GM21367 (cell line): ENCODE results near the gene CD164.
"Not testable (repeated sequence)": the region's sequence is repeated elsewhere in the genome, so short reads cannot be mapped to it uniquely, and the experiment has no call there.

Source experiments
- ATAC-seq: cut with Tn5 transposase; IDR thresholded peaks from one replicate; pipeline ENCODE4 v1.9.1; 2021; ENCODE audit not compliant: unreplicated experiment

CD164 gene

DNA sequence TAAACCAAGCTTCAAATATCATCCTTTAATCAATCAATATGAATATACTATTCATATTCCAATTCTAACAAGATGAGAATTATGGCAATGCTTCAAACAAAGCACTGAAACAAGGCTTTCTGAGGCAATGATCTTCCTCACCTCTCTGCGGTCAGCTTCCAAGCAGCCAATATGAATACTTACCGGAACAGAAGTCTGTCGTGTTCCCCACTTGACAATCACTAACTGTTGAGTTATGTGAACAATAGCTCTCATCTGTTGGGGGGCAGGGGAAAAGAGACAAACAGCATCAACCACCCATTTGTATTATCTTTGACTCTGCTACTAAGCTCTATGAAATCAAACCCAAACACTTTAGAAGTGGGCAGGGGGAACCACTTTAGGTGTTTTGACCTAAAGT, 4.5 kb downstream of the CD164 start:
- ATAC-seq = no peak

DNA sequence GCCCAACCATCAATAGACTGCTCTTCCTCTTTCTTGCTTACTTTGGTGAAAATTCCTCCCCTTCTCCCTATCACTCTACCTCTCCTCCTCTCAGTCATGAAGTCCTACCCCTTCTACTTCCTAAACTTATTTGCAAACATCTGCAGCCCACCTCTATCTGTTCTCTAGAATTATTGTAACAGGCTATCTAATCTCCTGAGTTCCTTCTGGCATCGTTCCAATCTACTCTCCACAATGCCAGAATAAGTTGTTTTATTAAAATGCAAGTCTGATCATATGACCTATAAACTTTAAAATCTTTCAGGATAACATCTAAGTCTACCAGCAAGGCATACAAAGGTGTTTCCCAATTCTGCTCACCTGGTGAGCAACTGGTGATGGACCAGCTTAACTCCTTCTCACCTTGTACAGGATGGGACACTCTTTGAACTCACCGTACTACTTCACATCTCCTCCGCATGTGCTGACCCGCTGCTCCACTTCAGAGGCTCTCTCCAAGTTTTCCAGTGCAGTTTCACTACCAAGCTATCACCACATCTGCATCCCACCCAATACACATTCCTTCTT, 7.9 kb downstream of the CD164 start:
- ATAC-seq = no peak

- peak; percentile 96 for ATAC-seq
These were observed 8.5 kb downstream of the CD164 start for GRCh38 chr6:109373762-109374161.

- ATAC-seq = no peak
These were observed 8.9 kb downstream of the CD164 start for GRCh38 chr6:109373331-109373730.

- no peak for ATAC-seq
These were observed 10.1 kb downstream of the CD164 start for GRCh38 chr6:109372130-109372529.

DNA sequence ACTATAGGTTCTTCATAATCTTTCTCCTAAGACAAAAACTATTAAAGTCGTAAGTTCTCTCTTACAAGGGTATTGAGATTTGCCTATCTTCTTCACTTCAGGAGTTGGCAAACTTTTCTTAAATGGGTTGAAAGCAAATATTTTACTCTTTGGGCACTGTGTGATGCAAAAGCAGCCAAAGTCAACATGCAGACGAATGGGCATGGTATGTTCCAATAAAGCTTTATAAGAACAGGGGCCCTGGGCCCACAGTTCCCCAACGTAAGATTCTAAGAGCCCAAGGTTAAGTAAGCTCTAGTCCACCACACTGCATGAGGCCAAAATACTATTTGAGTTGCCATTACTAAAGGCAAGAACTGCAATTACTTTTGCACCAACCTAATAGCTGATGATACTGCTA, 11.5 kb downstream of the CD164 start:
- no peak for ATAC-seq

GRCh38 chr6:109370336-109370735, 11.9 kb downstream of the CD164 start:
- ATAC-seq = no peak

DNA sequence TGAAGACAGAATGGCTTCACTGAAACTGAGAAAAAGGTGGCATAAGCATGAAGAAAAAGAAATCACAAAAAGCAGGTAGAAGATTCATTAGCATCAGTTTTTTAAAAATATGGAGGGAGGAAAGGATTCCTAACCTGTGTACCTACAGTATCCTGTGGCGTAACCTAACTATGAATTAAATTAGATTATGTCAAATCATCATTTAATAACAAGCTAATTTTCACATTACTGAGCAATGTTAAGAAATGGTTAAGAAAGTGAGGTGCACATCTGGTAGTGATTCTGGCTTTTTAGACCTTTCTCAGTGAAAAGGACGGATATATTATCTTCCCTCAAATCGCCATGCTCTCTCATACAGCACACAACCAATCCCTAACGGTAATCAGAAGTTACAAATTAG, 12.5 kb downstream of the CD164 start:
- ATAC-seq = no peak

DNA sequence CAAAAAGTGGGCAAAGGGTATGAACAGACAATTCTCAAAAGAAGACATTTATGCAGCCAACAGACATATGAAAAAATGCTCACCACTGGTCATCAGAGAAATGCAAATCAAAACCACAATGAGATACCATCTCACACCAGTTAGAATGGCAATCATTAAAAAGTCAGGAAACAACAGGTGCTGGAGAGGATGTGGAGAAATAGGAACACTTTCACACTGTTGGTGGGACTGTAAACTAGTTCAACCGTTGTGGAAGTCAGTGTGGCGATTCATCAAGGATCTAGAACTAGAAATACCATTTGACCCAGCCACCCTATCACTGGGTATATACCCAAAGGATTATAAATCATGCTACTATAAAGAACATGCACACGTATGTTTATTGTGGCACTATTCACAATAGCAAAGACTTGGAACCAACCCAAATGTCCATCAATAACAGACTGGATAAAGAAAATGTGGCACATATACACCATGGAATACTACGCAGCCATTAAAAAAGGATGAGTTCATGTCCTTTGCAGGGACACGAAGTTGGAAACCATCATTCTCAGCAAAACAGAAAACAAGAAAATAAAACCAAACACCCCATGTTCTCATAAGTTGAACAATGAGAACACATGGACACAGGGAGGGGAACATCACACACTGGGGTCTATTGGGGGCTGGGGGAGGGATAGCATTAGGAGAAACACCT, 17.7 kb downstream of the CD164 start:
- not testable (repeated sequence) for ATAC-seq

DNA sequence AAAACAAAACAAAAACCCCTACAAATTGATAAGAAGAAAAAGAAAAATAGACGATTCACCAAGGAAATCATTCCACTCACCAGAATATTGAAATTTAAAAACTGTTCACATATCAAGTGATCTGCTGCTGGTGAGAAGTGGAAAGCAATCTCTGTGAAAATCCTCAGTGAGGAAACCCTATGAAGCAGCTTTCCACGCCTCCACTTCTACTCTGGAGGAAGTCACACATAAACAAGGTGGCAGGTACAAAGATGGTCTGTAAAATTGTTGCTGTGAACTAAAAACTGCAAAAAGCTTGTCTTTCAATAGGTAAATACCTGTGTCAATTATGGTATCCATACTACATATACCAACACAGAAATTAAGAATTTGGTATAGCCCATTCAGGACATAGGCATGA, 18.5 kb downstream of the CD164 start:
- no peak for ATAC-seq

GRCh38 chr6:109362102-109362884, 20.0 kb downstream of the CD164 start:
- ATAC-seq = no peak

GRCh38 chr6:109360791-109361190, 21.5 kb downstream of the CD164 start:
- ATAC-seq = no peak

DNA sequence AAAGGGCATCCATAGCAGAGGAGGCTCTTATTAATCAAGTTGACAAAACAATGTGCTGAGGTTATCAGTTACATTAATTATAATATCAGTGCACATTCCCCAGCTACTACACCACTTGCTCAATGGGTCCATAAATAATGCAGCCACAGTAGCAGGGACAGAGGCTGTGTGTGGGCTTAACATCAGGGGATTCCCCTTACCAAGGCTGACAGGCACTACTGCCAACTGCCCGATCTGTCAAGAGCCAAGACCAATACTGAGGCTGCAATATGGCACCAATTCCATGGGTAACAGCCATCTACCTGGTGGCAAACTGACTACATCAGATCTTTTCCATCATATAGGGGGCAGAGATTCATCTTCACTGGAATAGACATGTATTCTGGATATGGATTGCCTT, 22.0 kb downstream of the CD164 start:
- no peak for ATAC-seq

GRCh38 chr6:109359248-109359647, 23.0 kb downstream of the CD164 start:
- ATAC-seq = no peak

- ATAC-seq = no peak
These were observed 24.1 kb downstream of the CD164 start for GRCh38 chr6:109358204-109358603.

GRCh38 chr6:109356237-109356636, 26.0 kb downstream of the CD164 start:
- ATAC-seq = no peak

DNA sequence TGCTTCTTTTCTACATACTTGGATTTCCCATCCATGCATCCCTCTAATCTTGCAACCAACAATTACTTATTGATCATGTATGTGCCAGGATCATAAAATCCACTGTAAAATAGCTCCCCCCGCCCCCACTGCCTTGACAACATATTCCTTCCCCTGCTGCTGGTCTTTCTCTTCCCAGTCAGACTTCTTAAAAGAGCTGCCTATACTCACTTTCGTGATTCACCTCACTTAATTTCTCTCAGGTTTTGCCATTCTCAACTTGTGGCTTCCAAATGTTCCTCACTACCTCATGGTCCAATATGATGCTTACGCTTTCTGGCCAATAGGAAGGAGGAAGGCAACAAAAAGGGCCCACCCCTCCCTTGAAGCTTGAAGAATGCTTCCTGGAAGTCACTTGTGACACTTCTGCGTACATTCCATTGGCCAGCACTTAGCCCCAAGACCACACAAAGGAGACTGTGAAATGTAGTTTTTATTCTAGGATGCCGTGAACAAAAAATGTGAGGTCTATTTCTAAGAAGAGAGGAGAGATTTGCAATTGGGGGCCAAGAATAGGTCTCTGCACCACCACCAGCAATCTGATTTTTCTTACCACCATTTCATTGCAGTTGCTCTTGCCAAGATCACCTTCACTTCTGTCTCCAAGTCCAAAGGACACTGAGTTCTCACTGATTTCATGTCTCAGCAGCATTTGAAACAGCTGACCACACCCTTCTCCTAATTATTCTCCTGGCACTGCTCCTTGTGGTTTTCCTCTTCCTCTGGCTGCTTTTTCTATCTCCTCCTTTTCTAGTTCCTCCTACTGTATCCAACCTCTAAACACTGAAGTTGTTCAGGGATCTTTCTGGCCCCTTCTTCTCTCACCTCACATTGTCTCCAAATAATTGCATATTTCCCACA, 30.8 kb downstream of the CD164 start:
- no peak for ATAC-seq

- no peak for ATAC-seq
These were observed 32.8 kb downstream of the CD164 start for GRCh38 chr6:109349419-109349987.

- ATAC-seq = no peak
These were observed 34.0 kb downstream of the CD164 start for GRCh38 chr6:109348226-109348625.

- ATAC-seq = no peak
These were observed 34.5 kb downstream of the CD164 start for GRCh38 chr6:109347779-109348178.

GRCh38 chr6:109345986-109346385, 36.3 kb downstream of the CD164 start:
- ATAC-seq = no peak
